ENCODE results near the gene HIVEP3.

DNA sequence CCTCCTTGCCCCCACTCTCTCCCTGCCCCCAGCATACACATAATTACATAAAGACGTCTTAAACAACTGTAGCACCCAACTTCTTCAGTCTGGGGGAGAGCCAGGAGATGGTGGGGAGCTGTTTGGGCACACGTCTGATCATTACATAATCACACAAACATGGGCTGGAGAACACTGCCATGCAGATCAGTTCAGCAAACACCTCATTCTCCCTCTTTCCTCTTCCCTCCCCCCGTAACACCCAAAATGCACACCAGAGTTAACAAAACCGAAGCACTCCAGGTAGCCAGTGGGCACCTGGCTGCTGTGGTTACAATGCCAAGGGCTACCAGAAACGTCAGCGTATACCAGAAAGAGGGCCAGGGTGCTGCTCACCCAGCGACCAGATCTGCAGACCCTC, 1.6 kb downstream of the HIVEP3 start:
- no peak for TF ChIP-seq POLR2A (IDR thresholded peaks at IDR 0.05)
- TF ChIP-seq, protein P1, sequence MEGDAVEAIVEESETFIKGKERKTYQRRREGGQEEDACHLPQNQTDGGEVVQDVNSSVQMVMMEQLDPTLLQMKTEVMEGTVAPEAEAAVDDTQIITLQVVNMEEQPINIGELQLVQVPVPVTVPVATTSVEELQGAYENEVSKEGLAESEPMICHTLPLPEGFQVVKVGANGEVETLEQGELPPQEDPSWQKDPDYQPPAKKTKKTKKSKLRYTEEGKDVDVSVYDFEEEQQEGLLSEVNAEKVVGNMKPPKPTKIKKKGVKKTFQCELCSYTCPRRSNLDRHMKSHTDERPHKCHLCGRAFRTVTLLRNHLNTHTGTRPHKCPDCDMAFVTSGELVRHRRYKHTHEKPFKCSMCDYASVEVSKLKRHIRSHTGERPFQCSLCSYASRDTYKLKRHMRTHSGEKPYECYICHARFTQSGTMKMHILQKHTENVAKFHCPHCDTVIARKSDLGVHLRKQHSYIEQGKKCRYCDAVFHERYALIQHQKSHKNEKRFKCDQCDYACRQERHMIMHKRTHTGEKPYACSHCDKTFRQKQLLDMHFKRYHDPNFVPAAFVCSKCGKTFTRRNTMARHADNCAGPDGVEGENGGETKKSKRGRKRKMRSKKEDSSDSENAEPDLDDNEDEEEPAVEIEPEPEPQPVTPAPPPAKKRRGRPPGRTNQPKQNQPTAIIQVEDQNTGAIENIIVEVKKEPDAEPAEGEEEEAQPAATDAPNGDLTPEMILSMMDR (IDR thresholded peaks at IDR 0.05) = no peak
